Loucy (cell line): Measurements from ENCODE around the gene EVI5.

Experiments
- H2AFZ ChIP-seq: fragments of 200-600 bp; sonication (generic); 2 replicates; pipeline ENCODE4 v1.6.0; 2016; ENCODE audit warnings: antibody characterized with exemption, mild to moderate bottlenecking, low read length, moderate library complexity
- H3F3A ChIP-seq: fragments of 200-600 bp; 2 replicates; pipeline ENCODE4 v1.6.0; 2016; ENCODE audit warnings: antibody characterized with exemption, low read depth, mild to moderate bottlenecking
- H3K27me3 ChIP-seq: fragments of 200-600 bp; sonication (generic); 2 replicates; pipeline ENCODE4 v1.6.1; 2014; ENCODE audit warnings: low read length, mild to moderate bottlenecking; ENCODE audit not compliant: insufficient read depth, poor library complexity, severe bottlenecking
- H3K36me3 ChIP-seq: fragments of 200-600 bp; sonication (generic); 2 replicates; pipeline ENCODE4 v1.6.1; 2016; ENCODE audit warnings: low read length; ENCODE audit not compliant: insufficient read depth
- H3K4me1 ChIP-seq: fragments of 200-600 bp; sonication (generic); 2 replicates; pipeline ENCODE4 v1.5.1; 2014; ENCODE audit warnings: low read length, mild to moderate bottlenecking; ENCODE audit not compliant: insufficient read depth, poor library complexity, severe bottlenecking
- H3K4me2 ChIP-seq: fragments of 200-600 bp; sonication (generic); 2 replicates; pipeline ENCODE4 v1.6.0; 2014; ENCODE audit warnings: antibody characterized with exemption, low read length, low read depth, mild to moderate bottlenecking; ENCODE audit not compliant: poor library complexity, severe bottlenecking
- H3K4me3 ChIP-seq: fragments of 200-600 bp; sonication (generic); 2 replicates; pipeline ENCODE4 v1.5.1; 2014; ENCODE audit warnings: low read length, mild to moderate bottlenecking, mixed read lengths; ENCODE audit not compliant: poor library complexity, severe bottlenecking
- H3K79me2 ChIP-seq: fragments of 200-600 bp; sonication (generic); 2 replicates; pipeline ENCODE4 v1.6.1; 2014; ENCODE audit warnings: low read length; ENCODE audit not compliant: insufficient read depth
- H3K9ac ChIP-seq: fragments of 200-600 bp; sonication (generic); 2 replicates; pipeline ENCODE4 v1.6.0; 2014; ENCODE audit warnings: mild to moderate bottlenecking, low read depth, low read length, moderate library complexity; ENCODE audit not compliant: poor library complexity, severe bottlenecking
- H3K9me2 ChIP-seq: fragments of 200-600 bp; sonication (generic); replicated peaks from 2 replicates; pipeline ENCODE4 v1.6.1; 2016; ENCODE audit warnings: low read depth, low read length, mixed read lengths
- H3K9me3 ChIP-seq: fragments of 200-600 bp; sonication (generic); 2 replicates; pipeline ENCODE4 v1.6.1; 2014; ENCODE audit warnings: mild to moderate bottlenecking, antibody characterized with exemption, low read length, low read depth; ENCODE audit not compliant: insufficient read depth
- H4K20me1 ChIP-seq: fragments of 200-600 bp; sonication (generic); 2 replicates; pipeline ENCODE4 v1.6.0; 2014; ENCODE audit warnings: antibody characterized with exemption, low read length, mild to moderate bottlenecking; ENCODE audit not compliant: insufficient read depth, poor library complexity, severe bottlenecking
- CTCF ChIP-seq: fragments of 200-600 bp; sonication (generic); conservative IDR thresholded peaks from 2 replicates; pipeline ENCODE4 v1.5.1; 2014; ENCODE audit warnings: mild to moderate bottlenecking, antibody characterized with exemption, low read length
- EZH2phosphoT487 ChIP-seq: fragments of 200-600 bp; IDR thresholded peaks from 2 replicates; pipeline ENCODE4 v1.6.1; 2018; ENCODE audit warnings: antibody characterized with exemption, mild to moderate bottlenecking, moderate library complexity, borderline replicate concordance

The EVI5 gene

GRCh38 chr1:92516574-92516973 lies 268.3 kb downstream of the EVI5 start:
- Histone ChIP-seq H2AFZ (no peak overlapping the region), H3K4me3 (no peak overlapping the region), H3K4me2 (no peak overlapping the region), H3K4me1 (peaks cover 7% of the 10 kb centered on the region), H3F3A (no peaks in the 10 kb centered on the region), H3K79me2 (no peaks in the 10 kb centered on the region), H3K9me2 (no peaks in the 10 kb centered on the region), H3K9me3 (no peaks in the 10 kb centered on the region), H3K9ac (no peak overlapping the region), H4K20me1 (no peaks in the 10 kb centered on the region), H3K36me3 (no peaks in the 10 kb centered on the region), H3K27me3 (no peaks in the 10 kb centered on the region)
- TF ChIP-seq EZH2phosphoT487, result no peak
- no peak for TF ChIP-seq CTCF

- TF ChIP-seq CTCF (no peak), EZH2phosphoT487 (no peak)
- no peaks in the 10 kb centered on the region for H3K9me3 ChIP-seq
- H3K79me2 ChIP-seq, result no peaks in the 10 kb centered on the region
- no peaks in the 10 kb centered on the region for H3F3A ChIP-seq
- 0 out of 2 replicates have a peak overlapping the region, but pooled peaks have one; percentile 1 for H2AFZ ChIP-seq
- H3K9ac ChIP-seq, result no peak overlapping the region
- no peaks in the 10 kb centered on the region for H3K27me3 ChIP-seq
- H3K9me2 ChIP-seq, result no peaks in the 10 kb centered on the region
- H3K4me1 ChIP-seq, result peaks cover 7% of the 10 kb centered on the region
- no peak overlapping the region for H3K4me3 ChIP-seq
- no peak overlapping the region for H3K4me2 ChIP-seq
- H4K20me1 ChIP-seq, result no peaks in the 10 kb centered on the region
- H3K36me3 ChIP-seq, result no peaks in the 10 kb centered on the region
Observed at GRCh38 chr1:92515796-92516201, 269.1 kb downstream of the EVI5 start.

GRCh38 chr1:92511541-92511940 lies 273.4 kb downstream of the EVI5 start:
- H2AFZ ChIP-seq, result no peak overlapping the region
- no peaks in the 10 kb centered on the region for H3K9me2 ChIP-seq
- H3K36me3 ChIP-seq, result no peaks in the 10 kb centered on the region
- H4K20me1 ChIP-seq, result no peaks in the 10 kb centered on the region
- H3K27me3 ChIP-seq, result no peaks in the 10 kb centered on the region
- H3K4me1 ChIP-seq, result peaks cover 7% of the 10 kb centered on the region
- H3K79me2 ChIP-seq, result no peaks in the 10 kb centered on the region
- H3K9me3 ChIP-seq, result no peaks in the 10 kb centered on the region
- H3K4me3 ChIP-seq, result no peak overlapping the region
- no peak overlapping the region for H3K4me2 ChIP-seq
- TF ChIP-seq CTCF, result no peak
- no peak for TF ChIP-seq EZH2phosphoT487
- H3K9ac ChIP-seq, result no peak overlapping the region
- no peaks in the 10 kb centered on the region for H3F3A ChIP-seq
